CD4-positive, alpha-beta T cell treated with Interleukin-17A for 4 hours (primary cell): ENCODE results near the gene CLEC2A.
"Not testable (repeated sequence)": the region's sequence is repeated elsewhere in the genome, so short reads cannot be mapped to it uniquely, and the experiment has no call there.

Experiments
- DNase-seq: peaks from one replicate; pipeline ENCODE4 v3.0.0-alpha.2; 2020; ENCODE audit warnings: mixed read lengths

CLEC2A gene

DNA sequence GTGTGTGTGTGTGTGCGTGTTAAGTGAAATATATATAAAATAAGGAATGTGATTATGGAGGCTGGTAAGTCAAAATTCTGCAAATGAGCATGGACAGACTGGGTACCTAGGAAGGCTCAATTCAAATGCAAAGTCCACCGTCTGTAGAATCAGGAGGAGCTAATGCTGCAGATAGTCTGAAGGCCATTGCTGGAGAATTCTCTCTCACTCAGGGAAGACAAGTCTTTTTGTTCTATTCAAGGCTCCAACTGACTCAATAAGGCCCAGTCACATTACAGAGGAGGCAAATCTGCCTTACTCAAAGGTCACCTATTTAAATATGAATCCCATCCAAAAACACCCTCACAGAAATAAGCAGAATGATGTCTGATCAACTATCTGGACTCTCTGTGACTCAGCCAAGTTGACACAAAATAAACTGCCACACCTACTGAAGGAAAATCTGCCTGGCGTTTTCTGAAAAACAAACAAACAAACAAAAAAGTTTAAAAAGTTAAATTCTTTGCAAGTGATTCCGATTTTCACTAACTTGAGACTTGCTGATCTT, 51.6 kb downstream of the CLEC2A start:
- no peak for DNase-seq

DNA sequence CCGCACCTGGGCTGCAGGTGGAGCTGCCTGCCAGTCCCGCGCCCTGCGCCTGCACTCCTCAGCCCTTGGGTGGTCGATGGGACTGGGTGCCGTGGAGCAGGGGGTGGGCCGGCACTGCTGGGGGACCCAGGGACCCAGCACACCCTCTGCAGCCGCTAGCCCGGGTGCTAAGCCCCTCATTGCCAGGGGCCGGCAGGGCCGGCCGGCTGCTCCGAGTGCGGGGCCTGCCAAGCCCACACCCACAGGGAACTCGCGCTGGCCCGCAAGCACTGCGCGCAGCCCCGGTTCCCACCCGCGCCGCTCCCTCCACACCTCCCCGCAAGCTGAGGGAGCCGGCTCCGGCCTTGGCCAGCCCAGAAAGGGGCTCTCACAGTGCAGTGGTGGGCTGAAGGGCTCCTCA, 56.0 kb downstream of the CLEC2A start:
- not testable (repeated sequence) for DNase-seq

DNA sequence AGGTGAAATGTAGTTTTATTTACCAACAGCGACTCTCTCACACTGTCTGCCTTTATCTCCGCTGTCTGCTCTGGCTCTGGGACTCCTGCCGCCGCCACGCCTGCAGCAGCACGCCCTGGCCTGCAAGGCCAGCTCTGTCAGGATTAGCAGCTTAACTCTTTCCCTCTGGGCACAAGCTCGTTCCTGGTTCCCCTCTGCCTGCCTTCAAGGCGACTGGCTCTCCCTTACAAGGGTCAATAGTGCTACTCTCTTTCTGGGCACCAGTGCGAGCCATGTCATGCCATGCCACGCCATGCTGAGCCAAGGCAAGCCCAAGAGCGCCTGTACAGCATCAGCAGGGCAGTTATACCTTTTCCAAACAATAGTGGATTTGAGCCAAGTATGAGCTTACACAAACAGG, 59.4 kb downstream of the CLEC2A start:
- no peak for DNase-seq

DNA sequence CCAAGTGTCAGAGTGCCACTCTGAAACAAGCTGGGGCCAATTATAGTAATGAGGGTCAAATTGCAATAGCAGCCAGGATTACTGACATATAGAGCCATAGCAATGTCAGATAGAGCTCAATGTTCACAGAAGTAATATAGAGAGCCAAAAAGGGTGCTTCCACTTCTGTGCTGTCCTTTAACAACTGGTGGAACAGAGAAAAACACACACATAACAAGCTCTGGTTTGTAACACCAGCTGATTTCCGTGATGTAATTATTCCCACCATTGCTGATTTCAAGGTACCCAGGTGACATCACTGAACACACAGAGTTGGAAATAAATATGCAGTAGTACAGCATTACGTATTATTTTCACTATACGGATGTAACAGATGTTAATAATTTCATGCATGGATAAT, 60.0 kb downstream of the CLEC2A start:
- DNase-seq = no peak

DNA sequence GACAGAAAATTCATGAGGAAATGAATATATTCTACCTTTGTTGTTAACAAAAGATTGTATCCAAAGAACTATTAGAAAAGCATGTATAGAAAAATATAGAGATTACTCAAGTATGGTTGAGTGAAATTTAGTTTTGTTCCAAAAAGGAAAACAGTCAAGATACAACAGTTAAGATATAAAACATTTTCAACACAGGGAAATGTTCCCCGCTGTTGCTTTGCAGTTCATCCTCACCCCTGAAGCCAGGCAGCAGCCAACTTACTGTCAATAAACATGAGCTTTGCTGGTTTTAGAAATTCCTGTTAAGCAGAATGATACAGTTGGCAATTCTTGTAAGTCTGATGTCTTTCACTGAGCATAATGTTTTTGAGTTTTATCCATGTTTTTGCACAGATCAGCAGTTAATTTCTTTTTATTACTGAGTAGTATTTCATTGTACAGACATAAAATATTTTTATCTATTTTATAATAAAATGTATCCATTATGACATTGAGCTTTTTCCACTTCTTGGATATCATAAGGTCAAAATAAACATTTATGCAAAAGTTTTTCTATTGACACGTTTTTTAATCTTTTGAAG, 61.8 kb downstream of the CLEC2A start:
- DNase-seq = peak; percentile 38

DNA sequence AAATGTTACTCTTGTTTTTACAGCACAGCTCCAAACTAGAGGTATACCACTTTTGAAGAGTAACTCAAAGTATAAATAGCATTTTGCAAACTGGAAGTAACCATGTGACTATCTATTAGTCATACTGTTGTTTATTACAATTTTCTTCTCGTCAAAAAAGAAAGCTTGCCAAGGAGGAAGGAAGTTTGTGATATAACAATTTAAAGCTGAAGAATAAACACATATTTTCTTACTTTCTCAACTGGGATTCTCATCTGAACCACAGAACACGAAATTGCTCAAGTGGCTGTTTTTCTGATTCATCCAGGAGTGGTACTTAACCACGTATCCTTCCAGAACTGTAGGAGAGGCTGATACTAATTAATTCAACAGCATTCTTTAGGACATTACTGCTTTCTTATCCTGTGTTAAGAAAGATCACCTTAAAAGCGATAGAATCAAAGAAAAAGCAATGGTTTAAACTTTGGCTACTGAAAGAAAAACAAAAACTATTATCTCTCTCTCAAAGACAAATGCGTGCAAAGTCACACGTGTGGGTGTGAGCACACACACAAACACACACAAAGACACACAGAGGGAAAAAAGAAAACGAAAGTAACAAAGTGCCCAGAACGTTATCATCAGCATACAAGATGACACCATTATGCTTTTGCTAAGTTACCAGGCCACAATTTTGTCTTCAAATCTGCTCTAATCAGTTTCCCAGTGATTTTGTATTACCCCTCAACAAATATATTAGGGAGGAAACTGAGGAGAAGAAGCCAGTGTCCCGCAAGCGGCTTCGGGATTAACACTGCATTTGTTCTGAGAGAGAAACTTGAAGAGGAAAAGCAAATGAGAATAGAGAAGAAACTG, 62.6 kb downstream of the CLEC2A start, which contains the start of gene CLEC2B:
TSS of gene CLEC2B (minus strand) at position 48 of the 855 bp plus-strand sequence.
- DNase-seq = peak; percentile 35

DNA sequence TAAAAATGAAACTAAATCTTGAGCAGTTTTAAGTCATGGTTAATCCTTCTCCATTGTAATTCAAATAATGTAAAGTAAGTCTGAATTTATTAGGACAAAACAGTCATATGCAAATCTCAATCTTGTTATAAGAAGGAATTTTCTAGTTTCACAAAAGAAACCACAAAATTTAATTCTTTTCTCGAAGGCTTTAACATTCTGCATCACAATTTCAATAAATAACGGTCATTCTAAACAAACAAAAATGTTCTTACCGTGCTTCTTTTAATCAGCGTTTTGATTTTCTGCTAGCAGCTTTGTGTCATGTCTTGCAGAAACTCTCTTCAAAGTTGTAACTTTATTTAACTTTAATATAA, 63.2 kb downstream of the CLEC2A start:
- DNase-seq = no peak

DNA sequence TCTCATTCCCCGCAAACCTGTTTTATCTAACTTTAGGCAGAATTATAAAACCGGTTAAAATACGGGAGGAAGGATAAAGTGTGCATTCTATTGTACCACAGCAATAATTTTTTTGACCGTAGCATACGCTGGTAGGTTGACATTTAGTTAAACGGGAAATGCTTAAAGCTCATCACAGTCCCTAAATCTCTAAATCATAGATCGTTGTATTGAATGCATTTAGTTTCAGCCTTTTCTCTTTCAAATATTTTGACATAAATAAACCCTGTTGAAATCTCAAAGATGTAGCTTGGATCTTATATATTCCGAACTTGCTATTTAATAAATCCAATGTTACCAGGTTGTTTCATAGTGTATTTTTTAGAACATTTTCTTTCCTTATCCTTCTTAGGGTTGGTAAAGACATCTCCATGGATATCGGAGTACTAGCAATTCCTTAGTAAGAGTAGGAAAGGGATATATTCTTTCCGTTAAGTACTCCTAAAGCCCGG, 63.8 kb downstream of the CLEC2A start:
- DNase-seq = no peak

DNA sequence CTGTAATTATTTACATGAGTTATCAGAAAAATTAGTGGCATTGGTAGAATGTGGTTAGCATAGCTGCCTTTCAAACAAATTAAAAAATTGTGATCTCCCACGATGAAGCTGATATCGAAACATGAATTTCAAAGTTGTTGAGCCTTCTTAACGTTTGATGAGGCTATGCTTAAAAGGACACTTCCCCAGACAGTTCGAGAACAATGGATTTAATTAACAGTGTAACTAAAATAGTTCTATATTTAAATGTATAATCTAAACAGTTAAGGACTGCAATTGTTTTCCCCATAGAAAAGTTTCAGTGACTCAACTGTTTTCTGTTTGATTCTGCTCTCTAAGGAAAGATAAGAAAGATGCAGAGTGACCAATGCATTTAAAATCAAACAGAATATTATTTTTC, 64.6 kb downstream of the CLEC2A start:
- no peak for DNase-seq

DNA sequence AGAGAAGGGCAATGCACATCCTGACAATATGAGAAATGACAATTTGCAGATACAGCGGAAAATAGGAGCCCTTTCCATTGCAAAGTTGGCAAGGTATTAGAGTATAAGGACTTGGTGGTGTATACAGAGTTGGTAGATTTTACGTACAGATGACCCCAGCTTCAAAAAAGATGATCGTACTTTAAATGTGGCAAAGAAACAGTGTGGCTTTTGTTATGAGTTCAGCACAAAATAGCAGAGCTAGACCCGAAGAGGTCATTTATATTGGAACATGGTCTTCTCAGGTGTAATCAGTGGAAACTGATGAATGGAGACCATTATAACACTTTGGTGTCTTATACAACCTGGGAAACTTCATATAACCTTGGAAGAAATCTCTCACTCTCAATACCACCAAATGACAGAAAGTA, 65.3 kb downstream of the CLEC2A start:
- no peak for DNase-seq

DNA sequence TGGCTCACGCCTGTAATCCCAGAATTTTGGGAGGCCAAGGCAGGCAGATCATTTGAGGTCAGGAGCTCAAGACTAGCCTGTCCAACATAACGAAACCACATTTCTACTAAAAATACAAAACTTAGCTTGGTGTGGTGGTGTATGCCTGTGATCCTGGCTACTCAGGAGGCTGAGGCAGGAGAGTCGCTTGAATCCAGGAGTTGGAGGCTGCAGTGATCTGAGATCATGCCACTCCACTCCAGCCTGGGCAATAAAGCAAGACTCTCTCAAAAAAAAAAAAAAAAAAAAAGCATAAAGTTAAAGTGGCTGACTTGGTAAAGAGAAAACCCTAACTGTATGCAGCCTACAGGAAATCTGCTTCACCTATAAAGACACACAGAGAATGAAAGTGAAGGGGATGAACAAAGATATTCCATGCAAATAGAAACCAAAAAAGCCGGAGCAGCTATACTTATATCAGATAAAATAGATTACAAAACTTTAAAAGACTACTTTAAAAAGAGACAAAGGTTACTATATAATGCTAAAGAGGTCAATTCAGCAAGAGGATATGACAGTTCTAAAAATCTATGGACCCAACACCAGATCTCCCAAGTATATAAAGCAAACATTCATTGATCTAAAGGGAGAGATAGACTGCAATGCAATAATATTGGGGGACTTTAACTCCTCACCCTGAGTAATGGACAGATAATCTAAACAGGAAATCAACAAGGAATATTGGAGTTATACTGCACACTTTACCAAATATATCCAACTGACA, 67.1 kb downstream of the CLEC2A start:
- no peak for DNase-seq
